Peyer's patch (tissue), 4 donors: ENCODE data around the gene CPS1. TPM values are rescaled to one million over a fixed set of nuclear protein-coding genes. Genes with fewer than 3 reads are reported as not detected.

ENCODE experiments used
- DNase-seq, 3 donors: peaks; one replicate each; pipeline ENCODE4 v3.0.0-alpha.2; 2017 to 2019
- H3K27ac ChIP-seq, 4 donors: fragments of 200-600 bp; sonication (generic); one replicate each; pipeline ENCODE4 v1.5.1; 2016 to 2019
- H3K27me3 ChIP-seq, 2 donors: fragments of 200-600 bp; sonication (generic); one replicate each; pipeline ENCODE4 v1.5.1; 2019
- H3K36me3 ChIP-seq, 3 donors: fragments of 200-600 bp; sonication (generic); one replicate each; pipeline ENCODE4 v1.5.1; 2016 to 2019
- H3K4me1 ChIP-seq, 4 donors: fragments of 200-600 bp; sonication (generic); one replicate each; pipeline ENCODE4 v1.5.1; 2016 to 2019
- H3K4me3 ChIP-seq, 4 donors: fragments of 200-600 bp; sonication (generic); 1 replicate in 3 of 4; 2 replicates in 1 of 4; pipeline ENCODE4 v1.5.1; 2016 to 2019; ENCODE audit warnings: mild to moderate bottlenecking in 1 of 4
- H3K9me3 ChIP-seq, 4 donors: fragments of 200-600 bp; sonication (generic); one replicate each; pipeline ENCODE4 v1.5.1; 2016 to 2019; ENCODE audit warnings: mild to moderate bottlenecking in 1 of 4
- POLR2A ChIP-seq, 2 donors: fragments of 450-650 bp; IDR thresholded peaks; one replicate each; pipeline ENCODE4 v1.5.1; 2017; ENCODE audit warnings: antibody characterized with exemption in 2 of 2, mild to moderate bottlenecking in 2 of 2, moderate library complexity in 2 of 2
- total RNA-seq, 4 donors: library from RNA; depleted of rRNA; stranded (reverse); fragments of >200 nt; gene quantifications; one replicate each; pipeline ENCODE4 v1.1.0, GENCODE V29; 2016
- TF ChIP-seq, protein P1 (sequence below), 6 experiments: fragments of 450-650 bp in 4 of 6; fragments of 200-600 bp in 2 of 6; sonication (generic) in 1 of 6; IDR thresholded peaks; one replicate each; pipeline ENCODE4 v1.5.1; 2017 to 2019; ENCODE audit warnings: antibody characterized with exemption in 6 of 6, mild to moderate bottlenecking in 3 of 6, moderate library complexity in 1 of 6

CPS1 gene
- total RNA-seq, 4 donors from 2014 or later, result 68.5 to 330 (median 222) TPM

DNA sequence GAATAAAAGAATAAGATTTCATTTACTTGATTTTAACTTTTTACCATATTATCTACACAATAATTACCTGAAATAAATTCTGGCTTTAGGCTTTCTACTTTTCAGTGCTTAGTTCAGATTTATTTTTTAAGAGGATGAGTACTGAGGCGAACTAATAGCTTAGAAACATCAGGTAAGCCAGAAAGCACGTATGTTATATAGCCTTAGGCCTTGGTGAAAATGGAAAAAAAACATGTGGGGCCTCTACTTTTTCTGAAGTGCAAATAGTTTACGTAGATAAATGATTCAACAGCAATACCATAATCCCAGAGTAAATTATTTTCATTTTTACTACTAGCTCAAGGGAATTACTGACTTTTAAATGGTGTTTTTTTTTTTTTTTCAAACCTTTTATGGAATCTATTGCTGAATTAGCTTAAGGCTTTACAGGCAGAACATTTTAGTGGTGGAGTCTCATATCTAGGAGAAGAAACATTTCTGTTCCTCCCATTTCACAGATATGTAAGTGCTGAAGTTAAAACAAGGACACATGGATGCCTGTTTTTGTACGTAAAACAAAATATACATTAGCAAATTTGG is 6.2 kb downstream of the CPS1 start:
- TF ChIP-seq POLR2A (IDR thresholded peaks at IDR 0.05), result no peak
- TF ChIP-seq, protein P1, sequence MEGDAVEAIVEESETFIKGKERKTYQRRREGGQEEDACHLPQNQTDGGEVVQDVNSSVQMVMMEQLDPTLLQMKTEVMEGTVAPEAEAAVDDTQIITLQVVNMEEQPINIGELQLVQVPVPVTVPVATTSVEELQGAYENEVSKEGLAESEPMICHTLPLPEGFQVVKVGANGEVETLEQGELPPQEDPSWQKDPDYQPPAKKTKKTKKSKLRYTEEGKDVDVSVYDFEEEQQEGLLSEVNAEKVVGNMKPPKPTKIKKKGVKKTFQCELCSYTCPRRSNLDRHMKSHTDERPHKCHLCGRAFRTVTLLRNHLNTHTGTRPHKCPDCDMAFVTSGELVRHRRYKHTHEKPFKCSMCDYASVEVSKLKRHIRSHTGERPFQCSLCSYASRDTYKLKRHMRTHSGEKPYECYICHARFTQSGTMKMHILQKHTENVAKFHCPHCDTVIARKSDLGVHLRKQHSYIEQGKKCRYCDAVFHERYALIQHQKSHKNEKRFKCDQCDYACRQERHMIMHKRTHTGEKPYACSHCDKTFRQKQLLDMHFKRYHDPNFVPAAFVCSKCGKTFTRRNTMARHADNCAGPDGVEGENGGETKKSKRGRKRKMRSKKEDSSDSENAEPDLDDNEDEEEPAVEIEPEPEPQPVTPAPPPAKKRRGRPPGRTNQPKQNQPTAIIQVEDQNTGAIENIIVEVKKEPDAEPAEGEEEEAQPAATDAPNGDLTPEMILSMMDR (IDR thresholded peaks at IDR 0.05), result no peak

DNA sequence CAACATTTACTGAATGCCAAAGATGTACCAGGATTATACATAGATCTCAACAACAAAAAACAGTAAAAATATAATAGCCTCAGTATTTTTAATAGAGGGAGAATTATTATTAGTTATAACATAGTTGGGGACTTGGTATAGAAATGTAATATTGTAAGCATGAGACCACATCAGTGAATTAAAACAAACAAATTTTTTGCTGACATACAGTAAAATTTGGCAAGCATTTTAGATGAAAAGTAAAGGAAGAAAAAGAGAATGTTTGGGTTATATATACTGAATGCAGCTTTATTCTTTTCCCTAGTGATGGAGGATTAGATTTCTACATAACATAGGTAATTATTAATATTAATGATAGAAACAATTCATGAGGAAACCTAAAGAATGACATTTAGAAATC is 10.9 kb downstream of the CPS1 start:
- TF ChIP-seq POLR2A (IDR thresholded peaks at IDR 0.05), result no peak
- DNase-seq, result no peak
- Histone ChIP-seq H3K36me3 (no peaks in the 10 kb centered on the region), H3K4me3 (no peak overlapping the region), H3K9me3 (no peaks in the 10 kb centered on the region), H3K27ac (no peak overlapping the region), H3K4me1 (no peaks in the 10 kb centered on the region), H3K27me3 (no peaks in the 10 kb centered on the region)

More for the DNA sequence above, 6.2 kb downstream of the CPS1 start:
- H3K27ac ChIP-seq, result no peak overlapping the region
- H3K4me1 ChIP-seq, result no peaks in the 10 kb centered on the region
- H3K36me3 ChIP-seq, result peaks cover 0 to 5% (median 0%) of the 10 kb centered on the region in 3 donors
- no peak for DNase-seq
- H3K4me3 ChIP-seq, result no peak overlapping the region
- H3K9me3 ChIP-seq, result no peaks in the 10 kb centered on the region
- no peaks in the 10 kb centered on the region for H3K27me3 ChIP-seq

DNA sequence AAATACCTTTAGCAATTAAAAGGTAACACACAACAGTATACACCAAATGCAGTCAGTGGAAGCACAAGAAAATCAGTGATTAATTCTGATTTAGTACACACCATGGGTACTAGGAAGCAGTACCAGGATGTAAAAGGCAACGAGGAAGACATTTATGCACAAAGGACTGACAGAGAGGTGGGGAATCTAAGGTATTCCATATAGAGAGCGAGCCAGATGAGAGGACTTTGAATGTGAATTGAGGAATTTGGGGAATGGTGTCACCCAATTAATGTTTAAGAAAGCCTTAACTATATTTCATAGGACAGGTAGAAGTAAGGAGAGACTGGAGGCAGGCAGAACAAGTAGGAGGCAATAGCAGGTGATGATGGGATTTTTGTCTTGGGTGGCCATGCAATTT is 11.7 kb downstream of the CPS1 start:
- no peaks in the 10 kb centered on the region for H3K27me3 ChIP-seq
- no peaks in the 10 kb centered on the region for H3K9me3 ChIP-seq
- DNase-seq, result no peak
- TF ChIP-seq POLR2A (IDR thresholded peaks at IDR 0.05), result no peak
- TF ChIP-seq, protein P1 (IDR thresholded peaks at IDR 0.05), result no peak
- H3K27ac ChIP-seq, result no peak overlapping the region
- H3K36me3 ChIP-seq, result no peaks in the 10 kb centered on the region
- H3K4me3 ChIP-seq, result no peak overlapping the region
- no peaks in the 10 kb centered on the region for H3K4me1 ChIP-seq

DNA sequence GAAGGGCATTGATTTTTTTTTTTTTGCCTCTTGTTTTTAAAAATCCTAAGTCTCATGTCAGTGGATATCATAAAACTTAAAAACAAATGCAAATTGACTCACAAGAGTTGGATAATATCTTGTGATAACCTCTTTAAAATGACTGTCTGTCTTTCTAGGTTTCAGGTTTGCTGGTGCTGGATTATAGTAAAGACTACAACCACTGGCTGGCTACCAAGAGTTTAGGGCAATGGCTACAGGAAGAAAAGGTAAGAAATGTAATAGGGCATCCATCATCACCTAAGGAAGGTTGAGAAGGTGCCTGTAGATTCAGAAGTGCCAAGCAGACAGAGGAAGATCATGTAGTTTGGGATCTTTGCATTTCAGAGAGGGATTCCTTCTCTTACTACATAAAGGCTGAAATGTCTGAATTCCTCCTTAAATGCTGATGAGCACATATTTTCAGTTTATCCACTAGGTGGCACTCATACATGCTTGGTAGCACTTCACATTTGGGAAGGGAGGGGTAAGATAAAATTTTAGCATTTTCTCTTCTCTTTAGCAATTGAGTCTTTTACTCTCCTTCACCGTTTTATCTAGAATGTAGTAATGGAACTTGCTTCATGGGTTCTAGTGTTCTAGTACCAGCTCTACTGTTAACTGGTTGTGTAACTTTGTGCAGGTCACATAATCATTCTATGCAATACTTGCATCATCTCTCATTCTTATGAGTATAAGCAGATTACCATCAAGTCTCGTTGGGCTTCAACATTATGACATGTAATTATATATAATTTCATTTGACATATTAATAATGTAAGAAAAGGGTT is 21.1 kb downstream of the CPS1 start:
- no peak for DNase-seq
- no peaks in the 10 kb centered on the region for H3K9me3 ChIP-seq
- no peak for TF ChIP-seq POLR2A (IDR thresholded peaks at IDR 0.05)
- TF ChIP-seq, protein P1 (IDR thresholded peaks at IDR 0.05), result peak in 5 of 6 experiments; percentile 23 to 74 (median 60)
- no peak overlapping the region for H3K4me3 ChIP-seq
- peaks cover 0 to 6% (median 0%) of the 10 kb centered on the region in 4 donors for H3K4me1 ChIP-seq
- H3K27me3 ChIP-seq, result no peaks in the 10 kb centered on the region
- peaks cover 0 to 4% (median 0%) of the 10 kb centered on the region in 3 donors for H3K36me3 ChIP-seq
- peak overlapping the region in 1 of 4 donors; percentile 38 for H3K27ac ChIP-seq

DNA sequence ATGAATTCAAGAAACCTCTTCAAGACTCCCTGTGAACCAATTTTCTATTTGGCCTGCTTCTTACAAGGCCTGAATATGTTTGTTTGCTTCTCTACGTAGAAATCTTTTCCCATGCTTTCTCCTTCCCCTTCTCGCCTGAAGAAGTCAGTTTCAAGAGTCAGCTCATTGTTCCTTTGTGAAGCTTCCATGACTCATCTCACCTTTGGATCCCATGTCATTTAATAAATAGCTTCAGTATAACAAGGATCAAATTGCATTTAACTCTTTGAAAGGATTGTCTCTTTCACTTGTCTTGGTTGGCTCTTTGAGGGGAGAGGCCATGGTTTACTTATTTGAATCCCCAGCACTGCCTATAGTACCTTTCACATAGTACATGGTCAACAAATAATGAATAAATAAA is 28.4 kb downstream of the CPS1 start:
- Histone ChIP-seq H3K9me3 (no peaks in the 10 kb centered on the region), H3K4me3 (no peak overlapping the region), H3K4me1 (peaks cover 0 to 3% (median 0%) of the 10 kb centered on the region in 4 donors), H3K27me3 (no peaks in the 10 kb centered on the region), H3K27ac (peak overlapping the region in 2 of 4 donors; percentile 48 to 68), H3K36me3 (peaks cover 0 to 6% (median 0%) of the 10 kb centered on the region in 3 donors)
- DNase-seq, result peak in 1 of 3 donors; percentile 46
- TF ChIP-seq, protein P1 (IDR thresholded peaks at IDR 0.05), result no peak
- no peak for TF ChIP-seq POLR2A (IDR thresholded peaks at IDR 0.05)

DNA sequence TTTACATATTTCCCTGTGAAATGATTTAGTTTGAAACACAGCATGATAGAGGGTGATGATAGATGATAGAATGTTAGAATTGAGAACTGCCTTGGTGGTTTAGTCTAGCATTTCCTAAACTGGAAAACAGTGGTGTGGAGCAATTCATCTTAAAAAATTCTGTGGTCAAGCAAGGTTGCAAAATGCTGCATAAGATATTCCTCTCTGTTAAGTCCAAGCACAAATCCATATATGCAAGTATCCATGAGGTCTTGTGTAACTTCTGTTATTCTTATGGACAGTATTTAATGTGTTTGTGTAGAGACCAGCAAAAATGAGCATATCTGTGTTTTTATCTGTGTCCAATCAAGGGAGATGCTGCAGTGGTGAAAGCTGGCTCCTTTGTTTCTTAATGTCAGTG is 30.0 kb downstream of the CPS1 start:
- Histone ChIP-seq H3K9me3 (no peaks in the 10 kb centered on the region), H3K27ac (no peak overlapping the region), H3K4me3 (no peak overlapping the region), H3K4me1 (peaks cover 0 to 3% (median 0%) of the 10 kb centered on the region in 4 donors), H3K36me3 (peaks cover 0 to 18% (median 0%) of the 10 kb centered on the region in 3 donors), H3K27me3 (no peaks in the 10 kb centered on the region)
- DNase-seq, result no peak
- TF ChIP-seq POLR2A (IDR thresholded peaks at IDR 0.05), result no peak
- TF ChIP-seq, protein P1 (IDR thresholded peaks at IDR 0.05), result no peak
